Keratinocyte (primary cell): Measurements from ENCODE around the gene S100A12. TPM values are rescaled to one million over a fixed set of nuclear protein-coding genes. Genes with fewer than 3 reads are reported as not detected.

Experiments
- DNase-seq: peaks from one replicate; pipeline ENCODE4 v3.0.0-alpha.2; 2011; ENCODE audit warnings: low read depth, missing footprints, low spot score
- FAIRE-seq: peaks from 2 replicates; lab custom pipeline; 2011; peaks lifted over from hg19 to GRCh38; lab: Jason Lieb, UNC
- H2AFZ ChIP-seq: 2 replicates; pipeline ENCODE4 v1.6.0; 2012; ENCODE audit warnings: low read length, control low read depth, inconsistent platforms; ENCODE audit not compliant: control insufficient read depth
- H3K27ac ChIP-seq: 2 replicates; pipeline ENCODE4 v1.5.1; 2011; ENCODE audit warnings: low read length; ENCODE audit not compliant: control insufficient read depth, insufficient read depth
- H3K27me3 ChIP-seq: 3 replicates; pipeline ENCODE4 v1.6.0; 2011; ENCODE audit warnings: low read length; ENCODE audit not compliant: control insufficient read depth, insufficient read depth; ENCODE audit errors: extremely low read depth
- H3K36me3 ChIP-seq, 2 experiments: 2 replicates in 1 of 2; 3 replicates in 1 of 2; pipeline ENCODE4 v1.5.1; 2011; ENCODE audit warnings: low read length in 2 of 2, mild to moderate bottlenecking in 1 of 2; ENCODE audit not compliant: control insufficient read depth in 2 of 2, insufficient read depth in 2 of 2; ENCODE audit errors: extremely low read depth in 1 of 2
- H3K4me1 ChIP-seq: 3 replicates; pipeline ENCODE4 v1.5.1; 2011; ENCODE audit warnings: low read length; ENCODE audit not compliant: control insufficient read depth, insufficient read depth; ENCODE audit errors: extremely low read depth
- H3K4me2 ChIP-seq: 3 replicates; pipeline ENCODE4 v1.6.0; 2011; ENCODE audit warnings: low read depth, low read length; ENCODE audit not compliant: control insufficient read depth, insufficient read depth; ENCODE audit errors: extremely low read depth
- H3K4me3 ChIP-seq, 3 experiments: fragments of 200-600 bp in 1 of 3; sonication (generic) in 1 of 3; 2 replicates in 2 of 3; 3 replicates in 1 of 3; pipeline ENCODE4 v1.5.1; 2011 to 2016; ENCODE audit warnings: low read length in 3 of 3, mild to moderate bottlenecking in 3 of 3, control low read depth in 2 of 3, inconsistent platforms in 1 of 3, low read depth in 1 of 3, mixed read lengths in 1 of 3, mixed run types in 1 of 3, moderate library complexity in 1 of 3; ENCODE audit not compliant: control insufficient read depth in 2 of 3, insufficient read depth in 2 of 3; ENCODE audit errors: extremely low read depth in 1 of 3
- H3K79me2 ChIP-seq: 2 replicates; pipeline ENCODE4 v1.6.0; 2012; ENCODE audit warnings: low read length; ENCODE audit not compliant: control insufficient read depth, insufficient read depth
- H3K9ac ChIP-seq: 3 replicates; pipeline ENCODE4 v1.6.0; 2011; ENCODE audit warnings: low read length; ENCODE audit not compliant: control insufficient read depth, insufficient read depth; ENCODE audit errors: extremely low read depth
- H3K9me1 ChIP-seq: 3 replicates; pipeline ENCODE4 v1.6.0; 2011; ENCODE audit warnings: low read length; ENCODE audit not compliant: control insufficient read depth, insufficient read depth; ENCODE audit errors: extremely low read depth
- H3K9me3 ChIP-seq: 2 replicates; pipeline ENCODE4 v1.5.1; 2012; ENCODE audit warnings: low read depth, low read length; ENCODE audit not compliant: control insufficient read depth
- H4K20me1 ChIP-seq: 3 replicates; pipeline ENCODE4 v1.6.0; 2011; ENCODE audit warnings: low read length; ENCODE audit not compliant: control insufficient read depth, insufficient read depth; ENCODE audit errors: extremely low read depth
- CTCF ChIP-seq, 3 experiments: IDR thresholded peaks in 1 of 3; conservative IDR thresholded peaks in 1 of 3; optimal IDR thresholded peaks in 1 of 3; 2 replicates in 2 of 3; 3 replicates in 1 of 3; pipeline versions ENCODE3 to v1.5.1; 2011; ENCODE audit warnings: low read length in 3 of 3, mild to moderate bottlenecking in 3 of 3, moderate library complexity in 2 of 3, control low read depth in 1 of 3, inconsistent platforms in 1 of 3; ENCODE audit not compliant: insufficient read depth in 2 of 3; ENCODE audit errors: extremely low read depth in 1 of 3
- EZH2 ChIP-seq: IDR thresholded peaks from one replicate; pipeline ENCODE4 v1.6.1; 2012; ENCODE audit warnings: inconsistent platforms, mild to moderate bottlenecking, low read length, moderate library complexity
- dilution Hi-C: fragments of 300-500 bp; cut with MboI; formaldehyde crosslinking; loops from one replicate; pipeline ENCODE4 v1.7.0; 2020; ENCODE audit warnings: low sequenced_read_pairs; ENCODE audit not compliant: extremely low pct_ligation_motif_present
- polyA plus RNA-seq, 5 experiments: library from polyadenylated mRNA; depleted of rRNA in 3 of 5; stranded (reverse) in 3 of 5; stranded (forward) in 1 of 5; unstranded in 1 of 5; fragments of >200 nt; gene quantifications; 1 replicate in 1 of 5; 2 replicates in 3 of 5; 3 replicates in 1 of 5; pipeline versions ENCODE4 v1.2.1 to v1.2.3, GENCODE V29; 2011 to 2012; ENCODE audit warnings: missing spikeins in 2 of 5, low read depth in 1 of 5, low replicate concordance in 1 of 5

Gene S100A12
- polyA plus RNA-seq, 1 donor (not counting 4 experiments of a cell fraction or from before 2014, with no cell fraction given): 1.5 TPM

- Histone ChIP-seq H3K4me2 (peak overlapping the region; percentile 19), H2AFZ (no peak overlapping the region), H3K9me3 (no peaks in the 10 kb centered on the region), H3K9me1 (no peaks in the 10 kb centered on the region), H3K9ac (no peak overlapping the region), H3K4me3 (peak overlapping the region in 1 of 3 experiments; percentile 12), H4K20me1 (no peaks in the 10 kb centered on the region), H3K27me3 (no peaks in the 10 kb centered on the region), H3K4me1 (peaks cover 49% of the 10 kb centered on the region), H3K27ac (no peak overlapping the region), H3K36me3 (no peaks in the 10 kb centered on the region), H3K79me2 (no peaks in the 10 kb centered on the region)
- TF ChIP-seq CTCF (optimal IDR thresholded peaks at IDR 0.05 in 1 of 3, IDR thresholded peaks at IDR 0.05 in 1 of 3, conservative IDR thresholded peaks at IDR 0.05 in 1 of 3; ENCODE audit: extremely low read depth in 1 of 3, insufficient read depth in 2 of 3, low read length in 3 of 3): no peak
- TF ChIP-seq EZH2: no peak
- no peak for DNase-seq
- dilution Hi-C loops: no loop called here
- no peak for FAIRE-seq
Observed at GRCh38 chr1:153389973-153390879, 14.8 kb upstream of the S100A12 start.

GRCh38 chr1:153389401-153389800 lies 14.0 kb upstream of the S100A12 start:
- no peak for FAIRE-seq
- Histone ChIP-seq H3K36me3 (no peaks in the 10 kb centered on the region), H3K27me3 (no peaks in the 10 kb centered on the region), H3K4me3 (no peak overlapping the region), H4K20me1 (no peaks in the 10 kb centered on the region), H2AFZ (no peak overlapping the region), H3K4me1 (peaks cover 51% of the 10 kb centered on the region), H3K4me2 (no peak overlapping the region), H3K79me2 (no peaks in the 10 kb centered on the region), H3K27ac (no peak overlapping the region), H3K9me3 (no peaks in the 10 kb centered on the region), H3K9ac (no peak overlapping the region), H3K9me1 (no peaks in the 10 kb centered on the region)
- dilution Hi-C loops: no loop called here
- DNase-seq: no peak
- TF ChIP-seq EZH2 (no peak), CTCF (optimal IDR thresholded peaks at IDR 0.05 in 1 of 3, IDR thresholded peaks at IDR 0.05 in 1 of 3, conservative IDR thresholded peaks at IDR 0.05 in 1 of 3; ENCODE audit: extremely low read depth in 1 of 3, insufficient read depth in 2 of 3, low read length in 3 of 3) (no peak)
